GM21723 (cell line): ENCODE results near the gene SRR.

Source experiments
- ATAC-seq: cut with Tn5 transposase; IDR thresholded peaks from one replicate; pipeline ENCODE4 v1.9.1; 2021; ENCODE audit warnings: mild to moderate bottlenecking, moderate library complexity; ENCODE audit not compliant: unreplicated experiment

SRR gene

GRCh38 chr17:2338315-2338657 is 34.5 kb downstream of the SRR start:
- no peak for ATAC-seq

GRCh38 chr17:2343421-2343820 is 39.7 kb downstream of the SRR start:
- ATAC-seq, result no peak

GRCh38 chr17:2344528-2344927 is 40.8 kb downstream of the SRR start:
- ATAC-seq, result no peak

GRCh38 chr17:2346475-2346874 is 42.7 kb downstream of the SRR start:
- ATAC-seq, result no peak

GRCh38 chr17:2347805-2348685 is 44.3 kb downstream of the SRR start:
- no peak for ATAC-seq

GRCh38 chr17:2351269-2351668 is 47.5 kb downstream of the SRR start:
- no peak for ATAC-seq

GRCh38 chr17:2354311-2354710 is 50.6 kb downstream of the SRR start:
- no peak for ATAC-seq

- no peak for ATAC-seq
These were observed 53.5 kb downstream of the SRR start for GRCh38 chr17:2357237-2357636.

- no peak for ATAC-seq
These were observed 54.2 kb downstream of the SRR start for GRCh38 chr17:2357931-2358434.

- ATAC-seq, result no peak
These were observed 57.4 kb downstream of the SRR start for GRCh38 chr17:2361010-2361760.

- no peak for ATAC-seq
These were observed 58.3 kb downstream of the SRR start for GRCh38 chr17:2362016-2362415.

- no peak for ATAC-seq
These were observed 58.7 kb downstream of the SRR start for GRCh38 chr17:2362416-2362815.

GRCh38 chr17:2362881-2363280 is 59.1 kb downstream of the SRR start:
- no peak for ATAC-seq

GRCh38 chr17:2363318-2363717 is 59.6 kb downstream of the SRR start:
- ATAC-seq, result no peak

- ATAC-seq, result no peak
These were observed 60.4 kb downstream of the SRR start for GRCh38 chr17:2363851-2364762.

- ATAC-seq, result no peak
These were observed 61.0 kb downstream of the SRR start for GRCh38 chr17:2364763-2365116.

GRCh38 chr17:2365132-2365531 is 61.4 kb downstream of the SRR start:
- no peak for ATAC-seq

- ATAC-seq, result no peak
These were observed 63.2 kb downstream of the SRR start for GRCh38 chr17:2366747-2367494.

- ATAC-seq, result no peak
These were observed 64.6 kb downstream of the SRR start for GRCh38 chr17:2368359-2368758.

GRCh38 chr17:2369039-2369438 is 65.3 kb downstream of the SRR start:
- ATAC-seq, result no peak
